ENCODE measurements around the gene PLS1.

DNA sequence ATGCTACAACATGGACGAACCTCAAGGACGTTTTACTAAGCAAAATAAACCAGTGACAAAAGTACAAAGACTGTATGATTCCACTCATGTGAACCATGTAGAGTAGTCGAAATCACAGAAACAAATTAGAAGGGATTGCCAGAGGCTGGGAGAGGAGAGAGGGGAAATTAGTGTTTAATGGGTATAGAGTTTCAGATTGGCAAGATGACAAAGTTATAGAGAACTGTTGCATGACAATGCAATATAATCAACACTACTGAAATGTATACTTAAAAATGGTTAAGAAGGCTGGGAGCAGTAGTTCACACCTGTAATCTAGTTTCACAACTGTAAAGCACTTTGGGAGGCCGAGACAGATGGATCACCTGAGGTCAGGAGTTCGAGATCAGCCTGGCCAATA lies 36.9 kb downstream of the PLS1 start:
- TF ChIP-seq TCF12 (IDR thresholded peaks at IDR 0.05): no peak
- TF ChIP-seq CTCF (IDR thresholded peaks at IDR 0.05): no peak
- TF ChIP-seq, protein P1, sequence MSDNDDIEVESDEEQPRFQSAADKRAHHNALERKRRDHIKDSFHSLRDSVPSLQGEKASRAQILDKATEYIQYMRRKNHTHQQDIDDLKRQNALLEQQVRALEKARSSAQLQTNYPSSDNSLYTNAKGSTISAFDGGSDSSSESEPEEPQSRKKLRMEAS (IDR thresholded peaks at IDR 0.05; ENCODE audit: low read depth): no peak
- TF ChIP-seq SMC3 (IDR thresholded peaks at IDR 0.05; ENCODE audit: low read depth, low read length): no peak
- no peak for TF ChIP-seq GATA2 (CRISPR knock-in tag; IDR thresholded peaks at IDR 0.05)

All from SK-N-SH (cell line).